DOHH2 (cell line): ENCODE data around the gene CDC42EP1.

Source experiments
- EZH2phosphoT487 ChIP-seq: fragments of 200-600 bp; sonication (generic); IDR thresholded peaks from 2 replicates; pipeline ENCODE4 v1.6.1; 2017; ENCODE audit warnings: borderline replicate concordance, mild to moderate bottlenecking, antibody characterized with exemption, low read length, moderate library complexity, mixed read lengths
- TF ChIP-seq, protein P1 (sequence below): fragments of 200-600 bp; sonication (generic); IDR thresholded peaks from one replicate; pipeline ENCODE4 v1.5.1; 2014; ENCODE audit warnings: antibody characterized with exemption, mild to moderate bottlenecking, low read depth, low read length; ENCODE audit not compliant: poor library complexity, severe bottlenecking

DNA sequence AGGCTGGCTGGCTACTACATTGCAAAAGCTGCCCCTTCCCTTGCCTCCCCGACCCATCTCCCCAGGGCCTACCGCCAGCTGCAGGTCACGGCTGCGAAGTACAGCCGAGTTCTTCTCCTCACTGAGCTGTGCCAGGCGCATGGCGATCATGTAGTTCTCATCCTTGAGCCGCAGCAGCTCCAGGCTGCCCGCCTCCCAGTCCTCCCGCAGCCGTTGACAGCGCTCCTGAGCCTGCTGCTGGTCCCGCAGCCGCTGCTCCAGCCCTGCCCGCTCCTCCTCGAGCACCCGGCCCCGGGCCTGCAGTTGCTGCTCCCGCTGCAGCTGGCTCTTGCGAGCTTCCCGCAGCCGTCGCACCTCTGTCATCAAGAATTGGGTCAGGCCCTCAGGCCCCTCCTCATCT, 44.4 kb upstream of the CDC42EP1 start:
- TF ChIP-seq, protein P1, sequence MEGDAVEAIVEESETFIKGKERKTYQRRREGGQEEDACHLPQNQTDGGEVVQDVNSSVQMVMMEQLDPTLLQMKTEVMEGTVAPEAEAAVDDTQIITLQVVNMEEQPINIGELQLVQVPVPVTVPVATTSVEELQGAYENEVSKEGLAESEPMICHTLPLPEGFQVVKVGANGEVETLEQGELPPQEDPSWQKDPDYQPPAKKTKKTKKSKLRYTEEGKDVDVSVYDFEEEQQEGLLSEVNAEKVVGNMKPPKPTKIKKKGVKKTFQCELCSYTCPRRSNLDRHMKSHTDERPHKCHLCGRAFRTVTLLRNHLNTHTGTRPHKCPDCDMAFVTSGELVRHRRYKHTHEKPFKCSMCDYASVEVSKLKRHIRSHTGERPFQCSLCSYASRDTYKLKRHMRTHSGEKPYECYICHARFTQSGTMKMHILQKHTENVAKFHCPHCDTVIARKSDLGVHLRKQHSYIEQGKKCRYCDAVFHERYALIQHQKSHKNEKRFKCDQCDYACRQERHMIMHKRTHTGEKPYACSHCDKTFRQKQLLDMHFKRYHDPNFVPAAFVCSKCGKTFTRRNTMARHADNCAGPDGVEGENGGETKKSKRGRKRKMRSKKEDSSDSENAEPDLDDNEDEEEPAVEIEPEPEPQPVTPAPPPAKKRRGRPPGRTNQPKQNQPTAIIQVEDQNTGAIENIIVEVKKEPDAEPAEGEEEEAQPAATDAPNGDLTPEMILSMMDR = no peak
- no peak for TF ChIP-seq EZH2phosphoT487
